Measurements from ENCODE around the gene PLEKHN1. TPM values are rescaled to one million over a fixed set of nuclear protein-coding genes. Genes with fewer than 3 reads are reported as not detected.

Gene PLEKHN1
- total RNA-seq, 2 experiments from 2014 or later, result not detected

DNA sequence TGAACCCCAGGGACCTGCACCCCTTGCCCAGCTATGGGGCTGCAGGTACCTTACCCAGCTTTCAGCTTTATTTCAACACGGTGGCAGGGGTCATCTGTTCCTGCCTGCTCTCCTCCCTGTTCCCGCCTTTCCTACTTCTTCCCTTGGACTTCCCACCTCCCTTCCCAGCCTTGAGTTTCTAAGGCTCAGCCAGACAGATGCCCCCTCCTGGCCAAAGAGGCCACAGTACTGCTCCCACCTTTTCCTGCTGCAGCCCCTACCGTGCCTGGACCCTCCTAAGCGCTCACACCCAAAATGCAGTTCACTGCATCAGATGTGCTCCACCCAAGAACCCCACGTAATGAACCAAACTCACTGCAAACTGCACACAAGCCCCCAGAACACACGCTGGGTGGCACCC, 14.9 kb upstream of the PLEKHN1 start:
- Histone ChIP-seq H3K9me2 (ENCODE audit: insufficient read depth, low read length) (no peaks in the 10 kb centered on the region), H3K9me3 (ENCODE audit: low read length) (no peaks in the 10 kb centered on the region), H3K79me2 (ENCODE audit: insufficient read depth, low read depth, low read length) (no peaks in the 10 kb centered on the region), H3K36me3 (ENCODE audit: insufficient read depth, low read length) (peaks cover 93% of the 10 kb centered on the region), H3K27ac (ENCODE audit: low read depth, low read length, poor library complexity, severe bottlenecking) (no peak overlapping the region), H2AFZ (ENCODE audit: low read length) (no peak overlapping the region), H3K4me2 (ENCODE audit: low read length) (no peak overlapping the region), H3K4me3 (ENCODE audit: low read depth, low read length, poor library complexity, severe bottlenecking) (no peak overlapping the region), H4K20me1 (ENCODE audit: insufficient read depth, low read length) (no peaks in the 10 kb centered on the region), H3K4me1 (ENCODE audit: insufficient read depth, low read length, poor library complexity, severe bottlenecking) (no peaks in the 10 kb centered on the region)
- no peak for DNase-seq (ENCODE audit: low spot score)
- no TSS peak for BruUV-seq (replicated peaks)
- TF ChIP-seq, protein P1, sequence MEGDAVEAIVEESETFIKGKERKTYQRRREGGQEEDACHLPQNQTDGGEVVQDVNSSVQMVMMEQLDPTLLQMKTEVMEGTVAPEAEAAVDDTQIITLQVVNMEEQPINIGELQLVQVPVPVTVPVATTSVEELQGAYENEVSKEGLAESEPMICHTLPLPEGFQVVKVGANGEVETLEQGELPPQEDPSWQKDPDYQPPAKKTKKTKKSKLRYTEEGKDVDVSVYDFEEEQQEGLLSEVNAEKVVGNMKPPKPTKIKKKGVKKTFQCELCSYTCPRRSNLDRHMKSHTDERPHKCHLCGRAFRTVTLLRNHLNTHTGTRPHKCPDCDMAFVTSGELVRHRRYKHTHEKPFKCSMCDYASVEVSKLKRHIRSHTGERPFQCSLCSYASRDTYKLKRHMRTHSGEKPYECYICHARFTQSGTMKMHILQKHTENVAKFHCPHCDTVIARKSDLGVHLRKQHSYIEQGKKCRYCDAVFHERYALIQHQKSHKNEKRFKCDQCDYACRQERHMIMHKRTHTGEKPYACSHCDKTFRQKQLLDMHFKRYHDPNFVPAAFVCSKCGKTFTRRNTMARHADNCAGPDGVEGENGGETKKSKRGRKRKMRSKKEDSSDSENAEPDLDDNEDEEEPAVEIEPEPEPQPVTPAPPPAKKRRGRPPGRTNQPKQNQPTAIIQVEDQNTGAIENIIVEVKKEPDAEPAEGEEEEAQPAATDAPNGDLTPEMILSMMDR (conservative IDR thresholded peaks at IDR 0.05; ENCODE audit: low read length), result peak; percentile 37
- no peak for TF ChIP-seq EZH2phosphoT487 (IDR thresholded peaks at IDR 0.05; ENCODE audit: borderline replicate concordance, low read depth, low read length)
- POLR2A ChIA-PET, result no interaction called here
- intact Hi-C loops (cut with micrococcal nuclease; ENCODE audit: unreplicated experiment), result no loop called here
- CTCF ChIA-PET (ENCODE audit: unreplicated experiment), result no interaction called here

DNA sequence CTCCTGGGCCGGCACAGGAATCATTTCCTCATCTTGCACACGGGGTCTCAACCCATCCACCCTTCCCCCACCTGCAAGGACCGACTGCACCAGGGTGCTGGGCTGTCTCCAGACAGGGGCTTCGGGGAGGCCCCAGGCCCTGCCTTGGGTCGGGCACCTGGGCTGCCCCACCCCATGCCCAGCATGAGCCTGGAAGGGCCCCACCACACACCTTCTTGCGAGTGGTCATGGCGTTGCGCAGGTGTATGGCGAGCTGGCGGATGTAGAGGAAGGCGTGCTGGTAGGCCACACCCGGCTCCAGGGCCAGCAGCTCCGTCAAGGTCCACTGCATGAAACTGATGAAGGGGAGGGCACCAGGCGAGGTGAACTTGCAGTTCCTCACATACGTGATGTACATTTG, 14.1 kb upstream of the PLEKHN1 start:
- intact Hi-C loops (cut with micrococcal nuclease; ENCODE audit: unreplicated experiment), result no loop called here
- BruUV-seq (replicated peaks), result no TSS peak
- POLR2A ChIA-PET, result no interaction called here
- Histone ChIP-seq H3K9me2 (ENCODE audit: insufficient read depth, low read length) (no peaks in the 10 kb centered on the region), H3K4me2 (ENCODE audit: low read length) (no peak overlapping the region), H4K20me1 (ENCODE audit: insufficient read depth, low read length) (no peaks in the 10 kb centered on the region), H3K4me1 (ENCODE audit: insufficient read depth, low read length, poor library complexity, severe bottlenecking) (no peaks in the 10 kb centered on the region), H3K27ac (ENCODE audit: low read depth, low read length, poor library complexity, severe bottlenecking) (no peak overlapping the region), H2AFZ (ENCODE audit: low read length) (no peak overlapping the region), H3K79me2 (ENCODE audit: insufficient read depth, low read depth, low read length) (peaks cover 1% of the 10 kb centered on the region; the same call in 1 of the 2 replicates), H3K9me3 (ENCODE audit: low read length) (no peaks in the 10 kb centered on the region), H3K4me3 (ENCODE audit: low read depth, low read length, poor library complexity, severe bottlenecking) (no peak overlapping the region), H3K36me3 (ENCODE audit: insufficient read depth, low read length) (peaks cover 98% of the 10 kb centered on the region)
- CTCF ChIA-PET (ENCODE audit: unreplicated experiment), result no interaction called here
- DNase-seq (ENCODE audit: low spot score), result no peak
- no peak for TF ChIP-seq EZH2phosphoT487 (IDR thresholded peaks at IDR 0.05; ENCODE audit: borderline replicate concordance, low read depth, low read length)
- TF ChIP-seq, protein P1 (conservative IDR thresholded peaks at IDR 0.05; ENCODE audit: low read length), result no peak

DNA sequence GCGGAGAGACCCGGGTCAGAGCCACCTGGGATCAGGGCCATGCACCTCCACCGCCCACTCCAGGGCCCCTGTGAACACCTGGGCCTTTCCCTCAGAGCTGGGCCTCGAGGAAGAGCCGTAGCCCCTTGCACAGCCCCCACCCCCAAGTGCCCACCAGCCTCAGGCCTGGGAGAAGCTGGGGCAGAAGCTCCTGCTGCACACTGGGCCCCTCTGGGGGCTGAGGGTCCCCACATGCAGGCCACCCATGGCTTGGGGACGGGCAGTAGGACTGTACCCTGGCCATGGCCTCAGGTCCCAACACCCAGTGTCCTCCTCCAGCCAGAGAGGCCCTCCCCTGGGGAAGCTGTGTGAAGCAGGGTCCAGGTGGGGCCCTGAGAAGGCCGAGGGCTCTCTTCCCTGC, 13.7 kb upstream of the PLEKHN1 start:
- H3K4me3 ChIP-seq (ENCODE audit: low read depth, low read length, poor library complexity, severe bottlenecking), result no peak overlapping the region
- H3K79me2 ChIP-seq (ENCODE audit: insufficient read depth, low read depth, low read length), result peaks cover 5% of the 10 kb centered on the region
- no peak for DNase-seq (ENCODE audit: low spot score)
- POLR2A ChIA-PET, result no interaction called here
- no TSS peak for BruUV-seq (replicated peaks)
- no peaks in the 10 kb centered on the region for H3K9me3 ChIP-seq (ENCODE audit: low read length)
- no peaks in the 10 kb centered on the region for H3K9me2 ChIP-seq (ENCODE audit: insufficient read depth, low read length)
- peaks cover under 1% of the 10 kb centered on the region; the same call in 1 of the 2 replicates for H4K20me1 ChIP-seq (ENCODE audit: insufficient read depth, low read length)
- no peak overlapping the region for H3K27ac ChIP-seq (ENCODE audit: low read depth, low read length, poor library complexity, severe bottlenecking)
- no peak overlapping the region for H2AFZ ChIP-seq (ENCODE audit: low read length)
- CTCF ChIA-PET (ENCODE audit: unreplicated experiment), result no interaction called here
- H3K36me3 ChIP-seq (ENCODE audit: insufficient read depth, low read length), result peaks cover 94% of the 10 kb centered on the region
- TF ChIP-seq EZH2phosphoT487 (IDR thresholded peaks at IDR 0.05; ENCODE audit: borderline replicate concordance, low read depth, low read length), result no peak
- TF ChIP-seq, protein P1 (conservative IDR thresholded peaks at IDR 0.05; ENCODE audit: low read length), result no peak
- intact Hi-C loops (cut with micrococcal nuclease; ENCODE audit: unreplicated experiment), result no loop called here
- no peak overlapping the region for H3K4me2 ChIP-seq (ENCODE audit: low read length)
- H3K4me1 ChIP-seq (ENCODE audit: insufficient read depth, low read length, poor library complexity, severe bottlenecking), result peaks cover 4% of the 10 kb centered on the region
